Epidermal melanocyte (primary cell): Measurements from ENCODE around the gene NEDD8.
A peak's percentile ranks its signal among the peaks of the same experiment; 100 is the strongest.
"Not testable (repeated sequence)": the region's sequence is repeated elsewhere in the genome, so short reads cannot be mapped to it uniquely, and the experiment has no call there.

Experiments
- DNase-seq: peaks from one replicate; pipeline ENCODE4 v3.0.0; 2011; ENCODE audit warnings: low spot score; ENCODE audit not compliant: insufficient read length

The NEDD8 gene

GRCh38 chr14:24226473-24226872, 5.7 kb downstream of the NEDD8 start:
- DNase-seq: no peak

GRCh38 chr14:24224618-24225071, 7.5 kb downstream of the NEDD8 start:
- no peak for DNase-seq

GRCh38 chr14:24222987-24223386, 9.2 kb downstream of the NEDD8 start:
- not testable (repeated sequence) for DNase-seq

DNA sequence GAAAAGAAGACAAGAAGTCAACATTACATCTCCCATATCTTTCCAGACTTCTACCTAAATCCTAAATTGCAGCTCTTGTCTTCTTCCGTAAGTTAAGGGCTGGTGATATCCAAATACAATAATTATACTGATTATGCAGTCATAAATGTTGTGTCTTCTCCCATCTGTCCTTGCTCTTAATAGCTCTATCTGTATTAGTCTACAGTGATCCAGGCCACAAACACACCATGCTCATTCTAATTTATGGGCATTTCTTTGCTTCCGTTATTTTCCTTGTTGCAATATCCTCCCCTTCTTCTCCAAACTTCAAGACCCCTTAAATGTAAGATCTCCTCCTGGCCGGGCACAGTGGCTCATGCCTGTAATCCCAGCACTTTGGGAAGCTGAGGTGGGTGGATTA, 12.6 kb downstream of the NEDD8 start:
- DNase-seq: no peak

GRCh38 chr14:24219080-24219479, 13.1 kb downstream of the NEDD8 start:
- no peak for DNase-seq

- not testable (repeated sequence) for DNase-seq
Measured at GRCh38 chr14:24216876-24217275, 15.3 kb downstream of the NEDD8 start.

- no peak for DNase-seq
Measured at GRCh38 chr14:24216345-24216699, 15.8 kb downstream of the NEDD8 start.

DNA sequence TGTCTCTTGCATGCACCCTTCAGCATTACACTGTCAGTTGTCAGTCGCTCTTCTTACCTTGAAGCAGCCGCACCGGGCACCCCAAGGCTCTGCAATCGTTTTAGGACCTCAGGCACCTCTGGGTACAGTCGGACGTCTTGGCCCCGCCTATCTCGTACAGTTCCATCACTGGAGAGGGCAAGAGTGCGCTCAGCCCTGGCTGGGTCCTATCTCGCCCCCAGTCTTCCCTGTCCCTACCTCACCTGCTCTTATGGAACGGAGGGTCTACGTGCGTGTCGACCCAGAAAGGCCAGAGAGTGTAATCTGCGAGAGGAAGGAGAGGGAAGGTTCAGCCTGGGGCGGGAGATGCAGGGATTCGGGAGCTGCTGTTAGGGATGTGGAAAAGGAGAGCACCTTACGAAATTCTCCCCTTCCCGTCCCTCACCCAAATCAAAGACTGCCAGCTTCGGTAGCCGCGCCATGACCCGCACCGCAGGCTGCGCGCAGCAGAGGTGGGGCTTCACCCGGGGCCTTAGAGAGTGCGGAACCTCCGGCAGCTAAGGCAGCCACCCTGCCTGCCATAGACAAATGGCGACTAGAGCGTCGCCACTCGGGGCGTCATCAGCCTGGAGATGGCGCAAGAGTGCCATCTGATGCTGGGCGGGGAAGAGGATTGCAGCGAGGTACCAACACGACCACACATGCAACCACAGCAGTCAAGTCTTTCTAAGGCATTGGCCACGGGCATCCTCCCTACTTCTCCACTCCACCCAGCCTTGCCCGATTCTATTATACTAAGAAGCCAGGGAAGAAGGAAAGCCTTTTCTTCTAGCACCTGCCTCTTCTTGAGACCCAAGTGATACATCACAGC, 16.4 kb downstream of the NEDD8 start, which contains the start of gene MDP1:
Gene MDP1, minus strand, starts transcription at position 572 of the 850 bp plus-strand sequence. Its CDS starts 111 bp downstream, at position 461.
- DNase-seq: peak; percentile 82

DNA sequence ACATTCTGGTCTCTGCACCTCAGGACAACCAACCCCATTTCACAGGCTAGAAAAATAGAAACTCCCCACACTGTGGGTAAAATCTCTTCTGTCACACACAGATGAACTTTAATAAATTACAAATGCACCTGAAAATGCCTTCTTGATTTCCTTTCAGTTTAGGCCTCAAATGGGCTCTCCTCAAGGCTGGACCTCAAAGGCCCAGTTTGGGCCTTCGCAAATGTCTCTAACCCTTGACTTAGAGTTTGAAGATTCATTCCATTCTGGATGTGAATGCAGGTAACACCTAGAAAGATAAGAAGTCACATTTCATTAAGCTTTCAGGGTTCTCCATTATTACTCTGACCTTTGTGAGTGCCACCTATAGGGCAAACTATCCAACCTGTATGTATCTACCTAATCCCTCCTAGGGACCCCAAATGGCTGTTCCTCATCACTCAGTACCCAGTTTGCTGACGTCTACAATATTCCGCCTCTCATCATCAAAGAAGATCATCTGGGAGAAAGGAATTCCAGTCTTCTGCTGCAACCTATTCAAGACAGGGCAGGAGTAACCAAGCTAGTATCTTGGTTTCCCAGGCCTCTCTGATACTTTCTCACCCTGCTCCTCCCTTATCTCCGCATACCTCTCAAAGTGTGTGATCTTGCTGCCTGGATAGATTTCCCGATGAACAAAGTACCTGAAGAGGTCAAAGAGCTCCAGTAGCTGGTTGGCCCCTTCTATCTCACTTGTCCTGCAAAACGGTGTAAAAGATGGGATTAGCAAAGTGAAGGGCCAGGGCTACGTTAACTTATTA, 18.1 kb downstream of the NEDD8 start:
- DNase-seq: no peak

GRCh38 chr14:24212924-24213865, 19.0 kb downstream of the NEDD8 start, which contains the start of gene CHMP4A:
TSS of gene CHMP4A (minus strand) at chr14:24213488. CDS start at chr14:24213439, 49 bp downstream.
- DNase-seq: peak; percentile 95

- DNase-seq: no peak
Measured at GRCh38 chr14:24211311-24211710, 20.9 kb downstream of the NEDD8 start.

DNA sequence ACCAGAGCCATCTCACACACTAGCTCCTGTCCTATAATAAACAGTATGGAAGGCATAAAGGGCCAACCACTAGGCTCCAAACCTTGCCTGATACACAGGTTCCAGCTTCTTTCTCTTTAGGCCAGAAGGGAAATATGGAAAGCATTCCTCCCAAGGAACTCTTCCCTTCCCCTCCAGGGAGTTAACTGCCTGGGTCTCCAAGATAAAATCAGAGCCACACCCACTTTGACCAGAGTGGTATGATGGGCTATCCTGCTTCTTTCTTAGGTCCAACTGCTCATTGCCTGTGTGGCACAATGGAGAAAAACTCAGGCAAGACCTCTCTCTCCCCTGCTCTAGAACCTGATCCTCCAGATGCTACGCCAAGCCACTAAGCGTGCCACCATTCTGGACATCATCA, 24.5 kb downstream of the NEDD8 start:
- DNase-seq: no peak

GRCh38 chr14:24207104-24207551, 25.0 kb downstream of the NEDD8 start:
- DNase-seq: no peak

DNA sequence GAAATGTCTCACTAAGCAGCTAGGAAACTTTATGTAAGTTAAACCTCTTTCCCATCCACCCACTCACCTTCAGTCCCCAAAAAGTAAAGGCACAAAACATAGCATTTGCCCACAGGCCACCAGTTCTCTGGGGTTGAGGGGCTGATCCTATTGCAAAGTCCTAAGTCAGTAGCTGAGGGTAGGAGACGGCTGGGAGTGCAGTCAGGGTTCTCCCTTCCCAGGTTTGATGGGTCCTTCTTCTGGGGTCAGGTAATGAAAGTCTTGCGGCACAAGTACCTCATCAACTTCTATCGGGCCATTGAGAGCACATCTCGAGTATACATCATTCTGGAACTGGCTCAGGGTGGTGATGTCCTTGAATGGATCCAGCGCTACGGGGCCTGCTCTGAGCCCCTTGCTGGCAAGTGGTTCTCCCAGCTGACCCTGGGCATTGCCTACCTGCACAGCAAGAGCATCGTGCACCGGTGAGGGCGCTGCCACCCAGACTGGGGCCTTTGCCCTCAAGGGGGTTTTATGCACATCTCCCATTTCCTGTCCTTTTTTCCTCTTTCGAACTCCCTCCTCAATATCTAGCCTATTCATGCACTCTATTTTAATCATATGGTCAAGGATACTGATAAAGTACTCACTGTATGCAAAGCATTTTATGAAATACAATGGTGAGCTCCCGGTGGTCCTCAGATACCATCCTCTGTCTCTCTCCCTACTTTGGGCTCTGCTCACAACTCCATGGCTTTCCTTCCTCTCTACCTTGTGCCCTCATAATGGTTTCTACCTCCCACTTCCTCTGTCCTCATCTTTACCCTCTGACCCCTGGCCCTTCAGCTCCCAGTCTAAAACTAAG, 25.7 kb downstream of the NEDD8 start:
- DNase-seq: no peak

DNA sequence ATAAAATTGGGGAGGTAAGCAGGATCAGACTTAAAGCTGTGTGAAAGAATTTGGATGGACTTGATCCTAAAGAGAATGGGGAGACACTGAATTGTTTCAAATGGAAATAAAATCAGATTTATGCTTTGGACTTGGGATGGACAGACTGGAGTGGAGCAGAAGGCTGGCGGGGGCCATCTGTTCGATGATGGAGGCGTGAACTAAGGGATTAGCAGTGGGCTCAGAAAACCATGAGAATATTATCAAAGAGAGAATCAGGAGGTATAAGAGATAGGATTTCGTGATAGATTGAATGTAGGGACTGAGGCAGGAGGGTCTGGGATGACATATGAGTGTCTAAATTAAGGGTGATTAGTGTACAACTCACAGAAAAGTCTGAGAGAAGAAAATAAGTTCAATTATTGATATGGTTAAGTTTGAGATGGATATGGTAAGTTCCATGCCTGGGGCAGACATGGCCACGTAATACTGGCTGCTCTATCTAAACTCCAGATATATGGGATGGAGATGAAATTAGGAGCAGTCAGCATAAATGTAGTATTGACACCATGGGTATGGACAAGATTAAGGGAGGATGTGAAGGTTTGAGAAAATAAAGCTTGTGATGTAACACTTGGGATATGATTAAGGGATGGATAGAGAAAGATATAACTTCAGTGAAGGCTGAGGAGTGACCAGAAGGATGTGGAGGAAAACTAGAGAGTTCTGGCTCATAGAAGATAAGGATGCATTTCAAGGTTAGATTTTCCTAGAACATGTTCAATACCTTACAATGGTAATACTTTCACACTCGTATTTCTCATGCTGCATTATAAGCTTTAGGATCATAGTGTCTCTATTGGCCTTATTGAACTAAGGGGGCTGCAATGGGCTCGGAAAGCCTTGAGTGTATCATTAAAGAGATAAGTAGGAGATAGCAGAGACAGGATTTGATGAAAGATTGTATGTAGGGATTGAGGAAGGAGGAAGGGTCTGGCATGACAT, 27.7 kb downstream of the NEDD8 start:
- DNase-seq: no peak

GRCh38 chr14:24203249-24203886, 28.8 kb downstream of the NEDD8 start:
- DNase-seq: not testable (repeated sequence)

- DNase-seq: not testable (repeated sequence)
Measured at GRCh38 chr14:24202538-24202937, 29.6 kb downstream of the NEDD8 start.

- DNase-seq: no peak
Measured at GRCh38 chr14:24198814-24199524, 33.2 kb downstream of the NEDD8 start.
